TTC549 (cell line): ENCODE measurements around the gene KLHL41.
"Not testable (repeated sequence)": the region's sequence is repeated elsewhere in the genome, so short reads cannot be mapped to it uniquely, and the experiment has no call there.

Source experiments
- FAIRE-seq: peaks from 2 replicates; lab custom pipeline; 2012; peaks lifted over from hg19 to GRCh38; lab: Jason Lieb, UNC

Gene KLHL41

GRCh38 chr2:169573160-169573973, 63.9 kb downstream of the KLHL41 start, which contains the start of gene FASTKD1:
FASTKD1 (minus strand) TSS chr2:169573865; CDS start chr2:169572029, 1,836 bp downstream.
- peak; percentile 94 for FAIRE-seq

DNA sequence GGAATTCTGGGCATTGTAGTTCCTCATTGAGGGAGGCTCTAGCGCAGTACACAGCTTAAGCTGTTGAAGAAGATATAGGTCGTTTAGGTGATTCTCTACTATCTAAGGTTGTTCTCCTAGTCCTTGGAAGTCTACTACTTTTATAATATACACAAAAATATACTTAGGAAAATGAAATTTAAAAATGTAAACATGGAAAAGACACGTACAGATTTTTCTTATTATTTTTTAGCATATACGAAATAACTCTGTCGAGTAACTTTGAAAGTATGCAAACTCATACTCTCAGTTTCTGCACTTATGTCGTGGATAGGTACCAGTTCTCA, 64.4 kb downstream of the KLHL41 start:
- FAIRE-seq: no peak

- FAIRE-seq: not testable (repeated sequence)
Observed at GRCh38 chr2:169574539-169574938, 65.0 kb downstream of the KLHL41 start.

- not testable (repeated sequence) for FAIRE-seq
Observed at GRCh38 chr2:169575264-169575663, 65.8 kb downstream of the KLHL41 start.
